GM21786 (cell line): ENCODE data around the gene PSMA8.
"Not testable (repeated sequence)": the region's sequence is repeated elsewhere in the genome, so short reads cannot be mapped to it uniquely, and the experiment has no call there.

Experiments
- ATAC-seq: cut with Tn5 transposase; IDR thresholded peaks from one replicate; pipeline ENCODE4 v1.9.1; 2021; ENCODE audit not compliant: unreplicated experiment

PSMA8 gene

DNA sequence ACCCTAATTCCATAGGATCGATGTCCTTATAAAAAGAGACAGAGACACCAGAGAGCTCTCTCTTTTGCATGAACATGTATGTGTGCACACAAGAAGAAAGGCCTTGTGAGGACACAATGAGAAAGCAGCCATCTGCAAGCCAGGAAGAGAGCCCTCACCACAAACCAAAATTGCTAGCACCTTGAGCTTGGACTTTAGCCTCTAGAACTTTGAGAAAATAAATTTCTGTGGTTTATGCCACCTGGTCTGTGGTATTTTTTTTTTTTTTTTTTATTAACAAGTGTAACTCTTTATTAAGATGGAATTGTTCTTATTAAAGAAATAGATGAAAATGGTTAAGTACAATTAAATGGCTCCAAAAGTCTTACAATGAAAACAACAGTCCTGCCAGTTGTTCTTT lies 33.9 kb downstream of the PSMA8 start:
- peak; percentile 93 for ATAC-seq

DNA sequence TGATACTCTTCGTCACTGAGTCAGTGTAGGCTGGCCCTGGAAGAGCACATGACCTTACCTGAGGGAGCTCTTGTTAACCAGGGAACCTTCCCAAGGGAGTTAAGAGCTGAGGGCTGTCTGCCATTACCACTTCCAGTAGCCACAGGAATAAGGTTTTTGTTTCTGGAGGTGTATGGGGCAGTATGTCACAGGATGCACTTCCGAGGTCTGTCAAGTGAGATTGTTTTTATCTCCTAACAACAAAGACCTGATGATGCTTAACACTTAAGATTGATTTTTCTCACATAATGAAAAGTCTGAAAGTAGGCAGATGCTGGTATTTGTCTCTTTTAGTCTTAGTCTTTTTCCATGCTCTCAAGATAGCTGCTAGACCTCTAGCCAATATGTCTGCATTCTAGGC lies 41.8 kb downstream of the PSMA8 start:
- ATAC-seq = no peak

DNA sequence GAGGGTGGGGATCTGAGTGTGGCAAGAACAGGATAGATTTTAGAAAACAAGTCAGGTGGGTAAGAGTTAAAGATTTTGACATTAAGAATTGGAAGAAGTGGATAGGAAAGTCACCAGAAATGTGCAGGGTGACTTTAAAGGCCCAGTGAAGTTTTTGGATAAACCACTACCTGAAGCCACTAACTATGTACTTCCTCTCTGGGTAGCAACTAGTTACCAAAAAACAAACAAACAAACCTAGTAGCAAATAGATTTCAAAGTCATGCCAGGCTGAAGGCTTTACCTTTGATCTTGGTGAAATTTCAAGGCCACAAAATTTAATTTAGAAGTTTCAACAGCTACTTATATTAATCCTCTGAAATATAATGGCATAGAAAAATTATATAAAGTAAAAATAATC lies 42.5 kb downstream of the PSMA8 start:
- no peak for ATAC-seq

DNA sequence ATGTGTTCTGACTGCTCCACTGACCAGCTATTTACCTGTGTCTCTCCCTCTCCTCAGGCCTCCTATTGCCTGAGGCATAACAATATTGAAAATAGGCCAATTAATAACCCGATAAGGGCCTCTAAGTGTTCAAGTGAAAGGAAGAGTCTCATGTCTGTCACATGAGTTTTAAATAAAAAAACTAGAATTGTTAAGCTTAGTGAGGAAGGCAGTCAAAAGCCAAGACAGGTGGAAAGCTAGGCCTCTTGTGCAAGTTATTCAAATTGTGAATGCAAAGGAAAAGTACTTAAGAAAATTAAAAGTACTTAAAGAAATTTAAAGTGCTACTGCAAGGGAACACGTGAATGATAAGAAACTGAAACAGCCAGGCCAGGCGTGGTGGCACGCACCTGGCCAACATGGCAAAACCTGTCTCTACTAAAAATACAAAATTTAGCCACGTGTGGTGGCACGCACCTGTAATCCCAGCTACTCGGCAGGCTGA lies 47.7 kb downstream of the PSMA8 start:
- no peak for ATAC-seq

DNA sequence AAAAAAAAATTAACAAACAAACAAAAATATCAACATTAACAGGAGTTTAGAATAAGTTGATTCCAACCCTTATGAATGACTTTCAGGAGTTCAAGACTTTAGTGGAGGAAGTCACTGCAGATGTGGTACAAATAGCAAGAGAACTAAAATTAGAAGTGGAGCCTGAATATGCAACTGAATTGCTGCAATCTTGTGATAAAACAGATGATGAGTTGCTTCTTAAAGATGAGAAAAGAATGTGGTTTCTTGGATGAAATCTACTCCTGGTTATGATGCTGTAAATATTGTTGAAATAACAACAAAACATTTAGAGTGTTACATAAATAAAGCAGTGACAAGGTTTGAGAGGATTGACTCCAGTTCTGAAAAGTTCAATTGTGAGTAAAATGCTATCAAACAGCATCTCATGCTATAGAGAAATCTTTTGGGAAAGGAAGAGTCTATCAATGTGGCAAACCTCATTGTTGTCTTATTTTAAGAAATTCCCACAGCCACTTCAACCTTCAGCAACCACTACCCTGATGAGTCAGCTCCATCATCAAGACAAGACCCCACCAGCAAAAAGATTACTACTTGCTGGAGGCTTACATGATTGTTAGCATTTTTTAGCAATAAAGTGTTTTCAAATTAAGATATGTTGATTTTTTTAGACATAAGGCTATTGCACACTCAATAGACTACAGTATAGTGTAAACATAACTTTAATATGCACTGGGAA lies 49.9 kb downstream of the PSMA8 start:
- ATAC-seq = no peak

DNA sequence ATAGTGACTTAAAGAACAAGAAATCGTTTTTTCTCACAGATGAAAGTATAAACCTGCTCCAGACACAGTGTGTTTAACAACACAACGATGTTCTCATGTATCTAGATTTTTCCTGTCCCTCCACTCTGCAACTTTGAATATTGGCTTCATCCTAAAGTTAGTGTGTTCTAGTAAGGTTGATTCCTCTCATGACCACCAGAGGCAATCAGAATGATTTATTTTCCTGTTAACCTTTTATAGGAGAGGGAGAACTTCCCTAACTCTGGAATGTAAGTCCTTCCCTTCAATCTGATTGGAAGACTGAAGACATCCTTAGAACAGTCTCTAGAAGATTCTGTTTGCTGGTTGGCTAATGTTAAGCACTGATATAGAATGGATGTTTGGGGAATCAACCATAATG lies 51.6 kb downstream of the PSMA8 start:
- ATAC-seq = no peak

DNA sequence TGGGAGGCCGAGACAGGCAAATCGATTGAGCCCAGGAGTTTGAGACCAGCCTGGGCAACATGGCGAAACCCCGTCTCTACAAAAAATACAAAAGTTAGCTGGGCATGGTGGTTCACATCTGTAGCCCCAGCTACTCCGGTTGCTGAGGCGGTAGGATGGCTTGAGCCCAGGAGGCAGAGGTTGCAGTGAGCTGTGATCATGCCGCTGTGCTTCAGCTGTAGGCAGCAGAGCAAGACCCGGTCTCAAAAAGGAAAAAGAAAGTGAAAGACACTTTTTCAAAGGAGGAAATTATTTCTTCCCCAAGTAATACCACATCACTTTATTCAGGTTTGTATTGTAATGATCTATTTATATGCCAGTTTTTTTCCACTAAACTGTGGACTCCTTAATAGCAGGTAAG lies 56.8 kb downstream of the PSMA8 start:
- peak; percentile 86 for ATAC-seq

DNA sequence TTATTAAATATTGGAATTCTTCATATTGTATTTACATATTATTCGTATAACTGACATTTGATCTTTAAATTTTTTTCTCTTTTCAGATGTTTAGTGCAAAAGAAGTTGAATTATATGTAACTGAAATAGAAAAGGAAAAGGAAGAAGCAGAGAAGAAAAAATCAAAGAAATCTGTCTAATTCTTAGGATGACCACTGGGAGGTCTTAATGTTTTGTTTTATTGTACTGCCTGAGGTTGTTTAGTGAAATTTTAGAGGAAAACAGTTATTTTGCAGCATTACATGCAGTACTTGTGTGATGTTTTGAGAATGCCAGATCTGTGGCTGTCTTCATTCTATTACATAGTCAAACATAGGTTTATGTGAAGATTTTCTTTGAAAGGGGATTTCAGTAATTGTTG lies 58.6 kb downstream of the PSMA8 start:
- ATAC-seq = no peak

DNA sequence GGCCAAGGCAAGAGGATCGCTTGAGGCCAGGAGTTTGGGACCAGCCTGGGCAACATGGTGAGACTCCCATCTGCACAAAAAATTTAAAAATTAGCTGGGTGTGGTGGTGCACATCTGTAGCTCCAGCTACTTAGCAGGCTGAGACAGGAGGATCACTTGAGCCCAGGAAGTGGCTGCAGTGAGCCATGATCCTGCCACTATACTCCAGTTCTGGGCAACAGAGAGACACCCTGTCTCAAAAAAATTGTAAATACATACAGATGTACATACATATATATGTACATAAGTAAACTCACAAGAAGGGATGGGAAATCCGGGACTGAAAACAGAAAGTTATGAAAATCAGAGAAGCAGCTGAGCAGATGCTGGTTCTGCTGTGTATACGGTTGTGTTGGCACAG lies 62.9 kb downstream of the PSMA8 start:
- ATAC-seq = no peak

DNA sequence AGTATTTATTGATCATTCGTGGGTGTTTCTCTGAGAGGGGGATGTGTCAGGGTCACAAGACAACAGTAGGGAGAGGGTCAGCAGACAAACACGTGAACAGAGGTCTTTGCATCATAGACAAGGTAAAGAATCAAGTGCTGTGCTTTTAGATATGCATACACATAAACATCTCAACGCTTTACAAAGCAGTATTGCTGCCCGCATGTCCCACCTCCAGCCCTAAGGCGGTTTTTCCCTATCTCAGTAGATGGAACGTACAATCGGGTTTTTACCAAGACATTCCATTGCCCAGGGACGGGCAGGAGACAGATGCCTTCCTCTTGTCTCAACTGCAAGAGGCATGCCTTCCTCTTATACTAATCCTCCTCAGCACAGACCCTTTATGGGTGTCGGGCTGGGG lies 68.3 kb downstream of the PSMA8 start:
- not testable (repeated sequence) for ATAC-seq

DNA sequence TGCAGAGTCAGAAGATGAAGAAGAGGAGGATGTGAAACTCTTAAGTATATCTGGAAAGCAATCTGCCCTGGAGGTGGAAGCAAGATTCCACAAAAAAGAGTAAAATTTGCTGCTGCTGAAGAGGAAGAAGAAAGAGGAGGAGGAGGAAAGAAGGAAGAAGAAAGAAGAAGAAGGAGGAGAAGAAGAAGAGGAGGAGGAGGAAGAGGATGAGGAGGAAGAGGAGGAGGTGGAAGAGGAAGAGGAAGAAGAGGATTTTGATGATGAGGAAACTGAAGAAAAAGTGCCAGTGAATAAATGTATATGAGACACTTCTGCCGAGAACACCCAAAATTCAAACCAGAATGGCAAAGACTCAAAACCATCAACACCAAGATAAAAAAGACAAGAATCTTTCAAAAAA lies 71.6 kb downstream of the PSMA8 start:
- no peak for ATAC-seq

DNA sequence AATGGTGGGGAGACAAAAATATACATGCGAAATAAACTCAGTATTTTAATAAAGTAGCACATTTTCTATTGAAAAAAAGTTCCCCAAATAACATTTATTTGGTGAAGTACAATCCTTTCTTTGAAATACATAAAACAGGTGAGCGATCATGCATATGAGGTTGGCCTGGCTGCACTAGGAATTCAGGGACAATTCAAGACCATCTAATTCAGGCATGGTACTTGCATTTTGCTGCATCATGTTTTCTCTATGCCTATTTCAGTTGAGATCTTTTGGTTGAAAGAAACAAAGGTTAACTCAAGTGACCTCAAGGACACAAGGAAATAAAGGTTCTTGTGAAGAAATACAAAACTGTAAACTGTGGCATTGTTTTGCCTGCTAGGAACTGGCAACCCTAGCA lies 72.8 kb downstream of the PSMA8 start:
- ATAC-seq = no peak

DNA sequence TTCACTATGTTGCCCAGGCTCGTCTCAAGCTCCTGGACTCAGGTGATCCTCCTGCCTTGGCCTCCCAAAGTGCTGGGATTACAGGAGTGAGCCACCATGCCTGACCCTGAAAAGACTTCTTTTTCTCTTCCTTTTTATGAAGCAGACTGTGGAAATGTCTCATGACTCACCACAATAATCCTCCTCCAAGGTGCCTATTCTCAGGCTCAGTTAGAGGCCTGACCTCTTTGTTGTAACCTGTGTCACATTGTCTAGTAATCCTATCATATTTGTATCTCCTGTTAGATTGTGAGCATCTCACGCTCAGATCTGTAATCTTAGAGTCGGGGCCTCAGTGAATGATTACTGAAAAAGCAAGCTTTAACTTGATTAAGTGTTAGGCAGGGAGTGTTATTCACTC lies 74.3 kb downstream of the PSMA8 start:
- no peak for ATAC-seq

DNA sequence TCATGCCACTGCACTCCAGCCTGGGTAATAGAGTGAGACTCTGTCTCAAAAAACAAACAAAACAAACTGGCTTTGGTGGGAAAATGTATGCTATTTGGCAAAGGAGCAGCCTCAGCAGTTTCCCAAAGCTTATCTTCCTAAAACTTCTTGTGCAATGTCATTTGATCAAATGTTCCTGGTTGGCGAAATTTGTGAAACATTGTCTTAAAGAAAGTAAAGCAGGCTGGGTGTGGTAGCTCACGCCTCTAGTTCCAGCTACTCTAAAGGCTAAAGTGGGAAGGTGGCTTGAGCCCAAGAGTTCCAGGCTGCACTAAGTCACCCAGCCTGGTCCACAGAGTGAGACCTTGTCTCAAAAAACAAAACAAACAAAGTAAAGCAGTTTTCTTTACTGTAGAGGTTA lies 75.3 kb downstream of the PSMA8 start:
- ATAC-seq = no peak

DNA sequence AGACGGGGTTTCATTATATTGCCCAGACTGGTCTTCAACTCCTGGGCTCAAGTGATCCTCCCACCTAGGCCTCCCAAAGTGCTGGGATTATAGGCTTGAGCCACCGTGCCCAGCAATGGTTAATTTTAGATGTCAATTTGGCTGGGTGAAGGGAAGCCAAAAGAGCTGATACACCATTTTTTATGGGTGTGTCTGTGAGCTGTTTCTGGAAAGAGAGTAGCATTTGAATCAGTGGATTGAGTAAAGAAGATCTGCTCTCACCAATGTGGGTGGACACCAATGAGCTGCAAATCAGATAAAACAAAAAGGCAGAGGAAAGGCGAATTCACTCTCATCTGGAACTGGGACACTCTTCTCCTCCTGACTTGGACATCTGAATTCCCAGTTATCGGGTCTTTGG lies 76.5 kb downstream of the PSMA8 start:
- ATAC-seq = no peak

DNA sequence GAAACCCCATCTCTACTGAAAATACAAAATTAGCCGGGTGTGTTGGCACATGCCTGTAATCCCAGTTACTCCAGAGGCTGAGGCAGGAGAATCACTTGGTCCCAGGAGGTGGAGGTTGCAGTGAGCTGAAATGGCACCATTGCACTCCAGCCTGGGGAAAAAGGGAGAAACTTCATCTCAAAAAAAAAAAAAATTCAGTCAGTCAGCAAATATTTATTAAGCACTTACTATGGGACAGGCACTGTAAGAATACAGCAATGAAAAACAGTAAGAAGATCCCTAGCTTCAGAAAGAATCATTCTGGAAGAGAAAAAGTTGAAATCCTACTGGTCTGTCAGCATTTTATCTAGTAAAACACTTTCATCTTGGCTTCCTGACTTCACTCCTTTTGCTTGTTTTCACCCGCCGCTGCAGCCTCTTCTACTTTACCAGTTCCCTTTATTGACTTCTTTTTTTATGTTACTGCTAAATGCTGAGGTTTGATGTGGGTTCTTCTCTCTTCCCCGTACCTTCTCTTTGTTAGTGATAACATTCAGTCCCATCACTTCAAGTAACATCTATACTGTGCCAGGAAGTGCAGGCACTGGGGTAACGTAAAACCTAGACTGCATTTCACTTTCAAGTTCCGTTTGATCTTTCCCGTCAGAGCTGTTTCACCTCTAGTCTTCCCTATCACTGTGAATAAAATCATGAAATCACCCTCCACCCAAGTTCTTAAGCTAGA lies 81.7 kb downstream of the PSMA8 start:
- ATAC-seq = peak; percentile 99

DNA sequence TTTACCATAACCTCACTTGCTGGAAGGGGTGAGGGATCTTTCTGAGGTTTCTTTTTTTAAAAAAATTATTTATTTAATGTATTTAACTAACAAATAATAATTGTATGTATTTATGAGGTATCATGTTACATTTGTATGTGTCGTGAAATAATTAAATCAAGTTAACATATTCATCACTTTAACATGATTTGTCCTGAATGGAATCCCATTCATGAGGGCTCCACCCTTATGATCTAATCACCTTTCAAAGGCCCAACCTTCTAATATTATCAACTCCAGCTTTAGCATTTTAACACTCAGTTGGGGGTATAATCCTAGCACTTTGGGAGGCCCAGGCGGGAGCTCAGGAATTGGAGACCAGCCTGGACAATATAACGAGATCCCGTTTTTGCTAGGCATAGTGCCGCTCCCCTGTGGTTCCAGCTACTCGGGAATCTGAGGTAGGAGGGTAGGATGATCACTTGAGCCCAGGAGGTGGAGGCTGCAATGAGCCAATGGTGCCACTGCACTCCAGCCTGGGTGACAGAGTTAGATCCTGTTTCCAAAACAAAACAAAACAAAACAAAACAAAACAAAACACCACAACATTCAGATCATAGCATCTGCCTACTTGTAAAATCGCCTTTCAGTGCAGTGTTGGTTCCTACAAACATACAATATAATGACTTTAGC lies 91.5 kb downstream of the PSMA8 start:
- no peak for ATAC-seq

DNA sequence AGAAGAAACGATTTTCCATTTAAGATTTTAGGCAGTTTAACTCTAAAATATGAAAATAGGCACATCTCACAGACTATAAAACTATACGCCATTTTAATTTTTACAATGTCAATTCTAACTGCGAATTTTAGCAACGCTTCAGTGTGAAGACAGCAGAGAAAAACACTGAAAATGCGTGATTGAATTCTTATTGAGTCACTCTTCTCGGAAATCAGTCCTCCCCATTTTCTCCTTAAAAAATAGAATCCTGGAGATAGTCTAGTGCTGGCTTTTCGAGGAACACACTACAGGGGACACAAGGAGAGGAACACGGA lies 92.2 kb downstream of the PSMA8 start:
- ATAC-seq = no peak

DNA sequence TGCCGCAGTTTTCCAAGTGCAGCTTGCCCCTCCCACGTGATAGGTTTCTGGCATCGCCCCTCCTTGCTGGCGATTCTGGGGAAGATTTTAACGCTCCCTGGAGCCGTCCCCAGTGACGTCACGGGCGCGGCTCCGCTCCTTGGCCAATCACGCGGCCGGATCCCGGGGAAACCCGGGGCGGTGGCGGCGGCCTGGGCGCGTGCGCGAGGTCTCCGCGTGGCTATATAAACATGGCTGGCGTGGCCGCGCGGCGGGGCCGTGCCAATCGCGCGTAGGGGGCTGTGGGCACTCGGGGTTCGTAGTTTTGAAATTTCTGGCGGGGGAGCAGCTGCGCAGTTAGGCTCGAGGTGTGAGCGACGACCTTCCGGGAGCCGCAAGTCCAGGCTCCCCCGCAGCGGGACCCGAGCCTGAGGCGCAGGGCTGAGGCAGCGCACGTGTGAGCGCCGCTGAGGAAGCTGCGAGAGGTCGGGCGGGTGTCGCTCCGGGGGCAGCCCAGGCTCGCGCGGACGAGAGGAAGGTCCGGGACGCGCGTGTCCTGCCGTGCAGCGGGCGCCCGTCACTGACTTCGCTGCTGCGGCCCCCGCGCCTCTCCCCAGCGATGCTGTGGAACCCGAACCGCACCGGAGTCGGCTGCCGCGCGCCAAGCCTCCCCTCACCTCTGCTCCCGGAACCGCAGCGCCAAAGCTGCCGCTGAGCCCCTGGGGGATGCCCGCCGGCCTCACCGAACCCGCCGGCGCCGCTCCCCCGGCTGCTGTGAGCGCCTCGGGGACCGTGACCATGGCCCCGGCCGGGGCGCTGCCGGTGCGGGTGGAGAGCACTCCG lies 92.8 kb downstream of the PSMA8 start, which contains the start of gene TAF4B:
Gene TAF4B (plus strand): TSS at position 217 of the 822 bp plus-strand sequence. CDS start 489 bp downstream, at position 706.
- peak; percentile 85 for ATAC-seq

DNA sequence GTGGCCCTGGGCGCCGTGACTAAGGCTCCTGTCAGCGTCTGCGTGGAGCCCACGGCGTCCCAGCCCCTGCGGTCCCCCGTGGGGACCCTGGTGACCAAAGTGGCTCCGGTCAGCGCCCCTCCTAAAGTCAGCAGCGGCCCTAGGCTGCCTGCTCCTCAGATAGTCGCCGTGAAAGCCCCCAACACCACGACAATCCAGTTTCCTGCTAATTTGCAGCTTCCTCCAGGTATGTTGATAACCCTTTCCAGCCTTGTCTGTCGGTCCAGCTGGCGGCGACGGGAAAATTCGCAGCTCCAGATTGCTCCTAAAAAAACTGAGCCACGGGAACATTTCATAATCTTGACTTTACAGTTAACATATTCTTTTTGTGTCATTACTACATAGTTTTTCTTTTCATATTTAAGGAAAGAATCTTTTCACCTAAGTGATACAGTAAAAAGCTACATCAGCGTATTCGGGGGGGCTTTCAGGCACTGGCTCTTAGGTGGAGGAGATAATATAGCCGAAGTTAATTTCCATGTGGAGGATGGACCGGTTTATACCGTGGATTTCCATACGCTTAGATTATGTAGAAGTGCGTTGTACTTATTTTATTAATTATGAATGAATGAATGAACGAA lies 93.5 kb downstream of the PSMA8 start:
- ATAC-seq = no peak
